Upper lobe of left lung (tissue), 6 donors: ENCODE measurements around the gene EMILIN1. TPM values are rescaled to one million over a fixed set of nuclear protein-coding genes. Genes with fewer than 3 reads are reported as not detected.
A peak's percentile ranks its signal among the peaks of the same experiment; 100 is the strongest.

Experiments
- ATAC-seq, 2 donors: fragments of 200-7000 bp; cut with Tn5 transposase; one replicate each; pipeline ENCODE4 v1.9.1; 2022; ENCODE audit warnings: mild to moderate bottlenecking in 2 of 2, moderate library complexity in 2 of 2; ENCODE audit not compliant: low FRiP score in 2 of 2
- DNase-seq, 2 donors: peaks; one replicate each; pipeline ENCODE4 v3.0.0-alpha.2; 2019 to 2020
- H3K27ac ChIP-seq, 4 donors: fragments of 200-600 bp; sonication (generic); one replicate each; pipeline ENCODE4 v1.5.1; 2016 to 2019
- H3K27me3 ChIP-seq, 4 donors: fragments of 200-600 bp; sonication (generic); one replicate each; pipeline ENCODE4 v1.5.1; 2017 to 2019
- H3K36me3 ChIP-seq, 4 donors: fragments of 200-600 bp; sonication (generic); one replicate each; pipeline ENCODE4 v1.5.1; 2016 to 2019
- H3K4me1 ChIP-seq, 4 donors: fragments of 200-600 bp; sonication (generic); one replicate each; pipeline ENCODE4 v1.5.1; 2018 to 2019
- H3K4me3 ChIP-seq, 4 donors: fragments of 200-600 bp; sonication (generic); one replicate each; pipeline ENCODE4 v1.5.1; 2017 to 2019; ENCODE audit warnings: mild to moderate bottlenecking in 2 of 4, moderate library complexity in 1 of 4
- H3K9me3 ChIP-seq, 4 donors: fragments of 200-600 bp; sonication (generic); one replicate each; pipeline ENCODE4 v1.5.1; 2018 to 2019
- EP300 ChIP-seq, 4 donors: sonication (generic); formaldehyde crosslinking; IDR thresholded peaks; one replicate each; pipeline ENCODE4 v1.5.1; 2017; ENCODE audit warnings: antibody characterized with exemption in 4 of 4, control low read depth in 2 of 4
- POLR2A ChIP-seq, 4 donors: fragments of 450-650 bp; IDR thresholded peaks; one replicate each; pipeline ENCODE4 v1.5.1; 2016 to 2017; ENCODE audit warnings: antibody characterized with exemption in 4 of 4, mild to moderate bottlenecking in 2 of 4
- POLR2AphosphoS5 ChIP-seq, 2 donors: sonication (generic); formaldehyde crosslinking; IDR thresholded peaks; one replicate each; pipeline ENCODE4 v1.5.1; 2017; ENCODE audit warnings: antibody characterized with exemption in 2 of 2
- WGBS, 2 donors: methylation state at CpG; one replicate each; pipeline ENCODE4 v1.1.5; 2017 to 2018; 5-methylcytosine and 5-hydroxymethylcytosine counted together
- total RNA-seq, 6 donors: library from RNA; depleted of rRNA in 4 of 6; stranded (reverse); fragments of >200 nt in 4 of 6; gene quantifications; one replicate each; pipeline versions ENCODE4 v1.1.0 to v1.2.1, GENCODE V29; 2016 to 2021
- TF ChIP-seq, protein P1 (sequence below), 6 experiments: fragments of 450-650 bp in 4 of 6; fragments of 200-600 bp in 2 of 6; sonication (generic) in 2 of 6; IDR thresholded peaks; one replicate each; pipeline ENCODE4 v1.5.1; 2016 to 2019; ENCODE audit warnings: antibody characterized with exemption in 6 of 6
- donor health status: DM: no; HTN: no; CAD: no; lungs with moderate emphysema.
- donor health status: DM: no; HTN: yes; CAD: no; lungs with severe emphysema.

The EMILIN1 gene
- total RNA-seq, 6 donors from 2014 or later: 20.7 to 158 (median 49.0) TPM

DNA sequence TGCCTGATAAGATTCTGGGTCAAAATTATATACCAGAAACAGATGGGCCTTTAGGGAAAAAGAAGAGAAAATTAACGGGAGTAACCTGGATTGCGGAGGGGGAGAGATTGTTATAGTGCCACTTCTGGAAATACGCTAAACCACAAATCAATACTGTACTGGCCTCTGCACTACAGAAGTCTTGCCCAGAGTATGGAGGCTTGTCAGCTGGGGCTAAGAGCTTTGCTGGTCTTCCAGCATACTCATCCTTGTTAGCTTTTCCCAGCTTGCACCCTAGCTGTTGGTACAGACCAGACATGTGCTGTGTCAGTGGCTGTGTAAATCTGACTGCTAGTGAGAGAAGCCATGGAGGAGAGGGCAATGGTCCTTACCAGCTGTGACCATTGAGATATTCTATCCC, 18.1 kb upstream of the EMILIN1 start:
- Histone ChIP-seq H3K36me3 (peaks cover 0 to 55% (median 12%) of the 10 kb centered on the region in 4 donors), H3K4me1 (no peaks in the 10 kb centered on the region), H3K9me3 (no peaks in the 10 kb centered on the region), H3K27ac (no peak overlapping the region), H3K4me3 (no peak overlapping the region), H3K27me3 (no peaks in the 10 kb centered on the region)
- WGBS, 2 donors: 92 to 94% methylated on average over 3 of the region's 3 CpGs
- TF ChIP-seq, protein P1, sequence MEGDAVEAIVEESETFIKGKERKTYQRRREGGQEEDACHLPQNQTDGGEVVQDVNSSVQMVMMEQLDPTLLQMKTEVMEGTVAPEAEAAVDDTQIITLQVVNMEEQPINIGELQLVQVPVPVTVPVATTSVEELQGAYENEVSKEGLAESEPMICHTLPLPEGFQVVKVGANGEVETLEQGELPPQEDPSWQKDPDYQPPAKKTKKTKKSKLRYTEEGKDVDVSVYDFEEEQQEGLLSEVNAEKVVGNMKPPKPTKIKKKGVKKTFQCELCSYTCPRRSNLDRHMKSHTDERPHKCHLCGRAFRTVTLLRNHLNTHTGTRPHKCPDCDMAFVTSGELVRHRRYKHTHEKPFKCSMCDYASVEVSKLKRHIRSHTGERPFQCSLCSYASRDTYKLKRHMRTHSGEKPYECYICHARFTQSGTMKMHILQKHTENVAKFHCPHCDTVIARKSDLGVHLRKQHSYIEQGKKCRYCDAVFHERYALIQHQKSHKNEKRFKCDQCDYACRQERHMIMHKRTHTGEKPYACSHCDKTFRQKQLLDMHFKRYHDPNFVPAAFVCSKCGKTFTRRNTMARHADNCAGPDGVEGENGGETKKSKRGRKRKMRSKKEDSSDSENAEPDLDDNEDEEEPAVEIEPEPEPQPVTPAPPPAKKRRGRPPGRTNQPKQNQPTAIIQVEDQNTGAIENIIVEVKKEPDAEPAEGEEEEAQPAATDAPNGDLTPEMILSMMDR (IDR thresholded peaks at IDR 0.05): no peak
- no peak for TF ChIP-seq EP300 (IDR thresholded peaks at IDR 0.05)
- TF ChIP-seq POLR2AphosphoS5 (IDR thresholded peaks at IDR 0.05): no peak
- no peak for TF ChIP-seq POLR2A (IDR thresholded peaks at IDR 0.05)
- ATAC-seq (no peak), DNase-seq (no peak)

DNA sequence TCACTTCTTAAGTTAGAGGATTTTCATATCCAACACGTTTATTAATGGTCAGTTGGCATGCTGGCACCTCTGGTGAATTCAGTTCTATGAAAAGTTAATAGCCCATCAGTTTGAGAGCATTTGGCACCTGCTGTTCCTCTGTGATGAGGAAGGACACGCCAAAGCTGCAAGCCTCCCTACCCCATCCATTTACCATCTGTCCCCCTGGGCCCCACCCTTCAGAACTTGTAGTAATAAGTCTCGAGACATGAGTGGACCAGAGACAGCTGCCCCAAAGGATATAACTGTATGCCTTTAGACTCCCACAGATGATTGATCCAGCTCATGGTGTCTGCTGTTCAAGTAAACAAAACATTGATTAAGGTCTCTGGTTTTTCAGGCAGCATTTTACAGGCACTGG, 13.3 kb upstream of the EMILIN1 start:
- H3K9me3 ChIP-seq: no peaks in the 10 kb centered on the region
- peaks cover 0 to 46% (median 17%) of the 10 kb centered on the region in 4 donors for H3K36me3 ChIP-seq
- peaks cover 14 to 20% (median 15%) of the 10 kb centered on the region in 4 donors for H3K4me1 ChIP-seq
- H3K4me3 ChIP-seq: no peak overlapping the region
- ATAC-seq: no peak
- TF ChIP-seq, protein P1 (IDR thresholded peaks at IDR 0.05): no peak
- TF ChIP-seq POLR2A (IDR thresholded peaks at IDR 0.05) (no peak), POLR2AphosphoS5 (IDR thresholded peaks at IDR 0.05) (no peak)
- no peak overlapping the region for H3K27ac ChIP-seq
- H3K27me3 ChIP-seq: no peaks in the 10 kb centered on the region
- DNase-seq: no peak
- WGBS, 2 donors: 88 to 91% methylated on average over 3 of the region's 3 CpGs

DNA sequence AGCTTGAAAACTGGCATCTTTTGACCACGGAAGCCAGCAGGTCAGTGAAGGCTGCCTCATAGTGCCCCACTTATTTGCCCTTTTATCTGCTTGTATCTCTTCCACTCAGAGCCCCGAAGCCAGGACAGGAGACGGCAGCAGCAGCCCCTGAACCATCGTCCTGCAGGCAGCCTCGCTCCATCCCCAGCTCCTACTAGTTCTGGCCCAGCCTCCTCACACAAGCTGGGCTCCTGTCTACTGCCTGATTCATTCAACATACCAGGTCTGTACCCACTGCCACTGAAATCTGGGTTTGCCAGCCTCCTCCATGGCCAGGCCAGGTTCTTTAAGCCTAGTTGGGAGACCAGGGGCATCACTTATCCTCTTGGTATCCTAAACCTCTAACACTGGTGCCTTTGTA, 11.0 kb upstream of the EMILIN1 start:
- TF ChIP-seq, protein P1 (IDR thresholded peaks at IDR 0.05): no peak
- TF ChIP-seq POLR2A (IDR thresholded peaks at IDR 0.05) (no peak), POLR2AphosphoS5 (IDR thresholded peaks at IDR 0.05) (no peak), EP300 (IDR thresholded peaks at IDR 0.05) (no peak)
- no peak for ATAC-seq
- H3K27ac ChIP-seq: no peak overlapping the region
- H3K9me3 ChIP-seq: no peaks in the 10 kb centered on the region
- H3K4me3 ChIP-seq: no peak overlapping the region
- no peak for DNase-seq
- peaks cover 27 to 38% (median 28%) of the 10 kb centered on the region in 4 donors for H3K4me1 ChIP-seq
- H3K36me3 ChIP-seq: peaks cover 0 to 38% (median 17%) of the 10 kb centered on the region in 4 donors
- no peaks in the 10 kb centered on the region for H3K27me3 ChIP-seq
- 95 to 96% methylated on average over 5 of the region's 5 CpGs for WGBS, 2 donors

DNA sequence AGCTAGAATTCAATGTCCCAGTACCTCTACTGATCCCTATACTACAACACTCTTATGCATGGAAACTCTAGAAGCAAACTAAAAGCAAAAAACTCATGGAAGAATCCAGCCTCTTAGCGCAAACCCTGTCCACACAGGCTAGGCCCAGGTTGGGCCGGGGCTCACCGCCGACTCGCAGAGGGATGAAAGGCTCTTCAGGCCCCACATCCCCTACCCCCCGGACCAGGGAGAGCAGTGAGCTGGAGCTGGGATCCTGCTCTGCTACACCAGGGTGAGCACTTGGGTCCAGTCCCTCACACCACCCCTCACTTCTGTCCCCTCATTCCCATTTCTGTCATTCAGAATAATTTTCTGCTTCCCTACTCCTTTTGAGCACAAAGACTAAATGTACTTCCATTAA, 9.0 kb upstream of the EMILIN1 start:
- ATAC-seq: no peak
- DNase-seq: no peak
- H3K27ac ChIP-seq: peak overlapping the region in 1 of 4 donors; percentile 92
- WGBS, 2 donors: 90 to 98% methylated on average over 6 of the region's 6 CpGs
- H3K9me3 ChIP-seq: no peaks in the 10 kb centered on the region
- H3K36me3 ChIP-seq: peaks cover 0 to 38% (median 17%) of the 10 kb centered on the region in 4 donors
- H3K4me3 ChIP-seq: peak overlapping the region in 1 of 4 donors; percentile 95
- H3K4me1 ChIP-seq: peaks cover 31 to 43% (median 33%) of the 10 kb centered on the region in 4 donors
- no peaks in the 10 kb centered on the region for H3K27me3 ChIP-seq
- TF ChIP-seq POLR2AphosphoS5 (IDR thresholded peaks at IDR 0.05) (no peak), POLR2A (IDR thresholded peaks at IDR 0.05) (no peak), EP300 (IDR thresholded peaks at IDR 0.05) (no peak)
- TF ChIP-seq, protein P1 (IDR thresholded peaks at IDR 0.05): no peak

DNA sequence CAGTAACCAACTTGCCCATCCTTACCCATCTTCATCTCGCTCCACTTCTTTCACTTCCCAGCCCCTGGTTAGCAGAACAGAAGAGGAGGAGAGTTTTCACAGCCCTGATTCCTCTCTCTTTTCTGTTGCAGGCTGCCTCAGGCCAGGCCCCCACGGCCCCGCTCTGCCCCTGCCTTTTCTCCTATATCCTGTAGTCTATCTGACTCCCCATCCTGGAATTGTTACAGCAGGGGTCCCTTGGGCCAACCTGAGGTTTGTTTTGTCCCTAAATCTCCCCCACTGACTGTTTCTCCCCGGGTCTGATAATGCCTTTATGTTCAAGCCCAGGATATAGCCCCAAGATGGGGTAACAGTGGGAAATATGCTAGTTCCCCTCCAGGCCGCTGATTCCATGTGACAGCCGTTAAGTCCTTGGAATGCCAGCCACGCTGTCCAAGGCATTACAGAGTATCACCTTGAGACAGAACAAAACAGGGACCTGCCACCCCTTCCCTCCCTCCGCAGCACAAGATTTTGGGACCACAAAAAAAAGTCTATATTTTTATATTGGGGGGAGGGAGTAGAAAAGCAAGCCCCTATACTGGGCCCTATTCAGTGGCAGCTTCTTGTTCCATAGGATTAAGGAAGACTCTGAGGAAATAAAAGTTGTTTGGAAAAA, 8.3 kb upstream of the EMILIN1 start:
- TF ChIP-seq EP300 (IDR thresholded peaks at IDR 0.05) (no peak), POLR2A (IDR thresholded peaks at IDR 0.05) (no peak), POLR2AphosphoS5 (IDR thresholded peaks at IDR 0.05) (no peak)
- TF ChIP-seq, protein P1 (IDR thresholded peaks at IDR 0.05): no peak
- no peaks in the 10 kb centered on the region for H3K27me3 ChIP-seq
- WGBS, 2 donors: 85 to 86% methylated on average over 8 of the region's 8 CpGs
- H3K36me3 ChIP-seq: peaks cover 0 to 38% (median 17%) of the 10 kb centered on the region in 4 donors
- DNase-seq: no peak
- peak overlapping the region; percentile 15 to 96 (median 90) for H3K27ac ChIP-seq
- H3K4me3 ChIP-seq: peak overlapping the region; percentile 70 to 100 (median 94)
- H3K9me3 ChIP-seq: no peaks in the 10 kb centered on the region
- ATAC-seq: no peak
- H3K4me1 ChIP-seq: peaks cover 37 to 43% (median 39%) of the 10 kb centered on the region in 4 donors
